ENCODE measurements around the gene IRX5. TPM values are rescaled to one million over a fixed set of nuclear protein-coding genes. Genes with fewer than 3 reads are reported as not detected.

Gene IRX5
- polyA plus RNA-seq, 3 donors, result 0.15 TPM; not detected in 2

GRCh38 chr16:54938212-54939028, 7.8 kb downstream of the IRX5 start:
- H3K4me1 Mint-ChIP-seq, result peaks cover 32% of the 10 kb centered on the region
- TF ChIP-seq, protein P1, sequence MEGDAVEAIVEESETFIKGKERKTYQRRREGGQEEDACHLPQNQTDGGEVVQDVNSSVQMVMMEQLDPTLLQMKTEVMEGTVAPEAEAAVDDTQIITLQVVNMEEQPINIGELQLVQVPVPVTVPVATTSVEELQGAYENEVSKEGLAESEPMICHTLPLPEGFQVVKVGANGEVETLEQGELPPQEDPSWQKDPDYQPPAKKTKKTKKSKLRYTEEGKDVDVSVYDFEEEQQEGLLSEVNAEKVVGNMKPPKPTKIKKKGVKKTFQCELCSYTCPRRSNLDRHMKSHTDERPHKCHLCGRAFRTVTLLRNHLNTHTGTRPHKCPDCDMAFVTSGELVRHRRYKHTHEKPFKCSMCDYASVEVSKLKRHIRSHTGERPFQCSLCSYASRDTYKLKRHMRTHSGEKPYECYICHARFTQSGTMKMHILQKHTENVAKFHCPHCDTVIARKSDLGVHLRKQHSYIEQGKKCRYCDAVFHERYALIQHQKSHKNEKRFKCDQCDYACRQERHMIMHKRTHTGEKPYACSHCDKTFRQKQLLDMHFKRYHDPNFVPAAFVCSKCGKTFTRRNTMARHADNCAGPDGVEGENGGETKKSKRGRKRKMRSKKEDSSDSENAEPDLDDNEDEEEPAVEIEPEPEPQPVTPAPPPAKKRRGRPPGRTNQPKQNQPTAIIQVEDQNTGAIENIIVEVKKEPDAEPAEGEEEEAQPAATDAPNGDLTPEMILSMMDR (IDR thresholded peaks at IDR 0.05), result no peak
- intact Hi-C loops (cut with micrococcal nuclease), result loop anchor here in 1 of 2 donors (10.0 kb wide), 1 partner anchor 1234 kb away; the partner anchor contains the start of genes FTO and RPGRIP1L
- Histone ChIP-seq H3K9me3 (replicated peaks in 1 of 2; ENCODE audit: control insufficient read depth in 1 of 2, insufficient read depth in 1 of 2, low read length in 2 of 2) (peaks cover 3 to 74% of the 10 kb centered on the region in 2 donors), H3K4me1 (ENCODE audit: control insufficient read depth in 1 of 2, insufficient read depth in 2 of 2, low read length in 2 of 2) (peaks cover 20 to 29% of the 10 kb centered on the region in 2 donors), H2AFZ (ENCODE audit: insufficient read depth, low read depth, low read length, poor library complexity, severe bottlenecking) (no peak overlapping the region), H4K20me1 (ENCODE audit: insufficient read depth, low read length) (no peaks in the 10 kb centered on the region), H3K79me2 (ENCODE audit: insufficient read depth, low read length) (no peaks in the 10 kb centered on the region), H3K27ac (ENCODE audit: low read depth in 1 of 2, low read length in 2 of 2) (no peak overlapping the region), H3K36me3 (replicated peaks in 1 of 2; ENCODE audit: control insufficient read depth in 1 of 2, insufficient read depth in 2 of 2, low read length in 2 of 2) (no peaks in the 10 kb centered on the region), H3K4me3 (replicated peaks in 1 of 3; ENCODE audit: low read depth in 2 of 3, low read length in 3 of 3) (peak overlapping the region in 1 of 3 experiments; percentile 20), H3K27me3 (ENCODE audit: control insufficient read depth in 2 of 2, insufficient read depth in 2 of 2, low read length in 2 of 2) (peaks cover 89 to 98% of the 10 kb centered on the region in 2 donors), H3K9ac (ENCODE audit: insufficient read depth, low read length, poor library complexity, severe bottlenecking) (no peak overlapping the region), H3K4me2 (replicated peaks; ENCODE audit: extremely low read depth, low read length, poor library complexity, severe bottlenecking) (peak overlapping the region; percentile 20)
- H3K36me3 Mint-ChIP-seq, result peaks cover 5 to 13% of the 10 kb centered on the region in 2 donors
- 6% methylated on average over 55 of the region's 59 CpGs for WGBS (ENCODE audit: insufficient coverage)
- peaks cover 95 to 99% (median 98%) of the 10 kb centered on the region in 3 donors for H3K27me3 Mint-ChIP-seq (ENCODE audit: low read depth in 3 of 3)
- peaks cover 0 to 42% (median 10%) of the 10 kb centered on the region in 7 donors for H3K9me3 Mint-ChIP-seq
- H3K4me3 Mint-ChIP-seq, result peak overlapping the region in 1 of 2 donors; percentile 88
- H3K27ac Mint-ChIP-seq, result peak overlapping the region in 1 of 7 donors; percentile 56
- no peak for DNase-seq

DNA sequence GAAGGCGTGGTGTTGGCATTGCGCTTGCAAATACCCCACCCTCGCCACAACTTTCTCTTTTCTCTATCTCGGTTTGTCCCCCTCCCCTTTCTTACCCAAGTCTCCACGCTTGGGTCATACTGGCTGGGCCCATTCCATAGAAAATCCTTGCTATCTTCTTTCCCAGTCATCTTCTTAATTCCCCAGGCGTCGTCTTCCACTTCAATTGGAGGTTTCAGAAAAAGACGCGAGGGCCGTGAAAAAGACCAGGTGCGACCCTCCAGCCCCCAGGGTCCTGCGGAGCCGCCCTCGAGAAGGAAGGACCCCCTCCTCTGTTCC, 8.3 kb downstream of the IRX5 start:
- Histone ChIP-seq H3K4me3 (replicated peaks in 1 of 3; ENCODE audit: low read depth in 2 of 3, low read length in 3 of 3) (no peak overlapping the region), H3K4me2 (replicated peaks; ENCODE audit: extremely low read depth, low read length, poor library complexity, severe bottlenecking) (no peak overlapping the region), H3K4me1 (ENCODE audit: control insufficient read depth in 1 of 2, insufficient read depth in 2 of 2, low read length in 2 of 2) (peaks cover 20 to 29% of the 10 kb centered on the region in 2 donors), H3K27me3 (ENCODE audit: control insufficient read depth in 2 of 2, insufficient read depth in 2 of 2, low read length in 2 of 2) (peaks cover 91 to 92% of the 10 kb centered on the region in 2 donors), H3K9me3 (replicated peaks in 1 of 2; ENCODE audit: control insufficient read depth in 1 of 2, insufficient read depth in 1 of 2, low read length in 2 of 2) (peaks cover 0 to 74% of the 10 kb centered on the region in 2 donors), H3K79me2 (ENCODE audit: insufficient read depth, low read length) (no peaks in the 10 kb centered on the region), H4K20me1 (ENCODE audit: insufficient read depth, low read length) (no peaks in the 10 kb centered on the region), H2AFZ (ENCODE audit: insufficient read depth, low read depth, low read length, poor library complexity, severe bottlenecking) (no peak overlapping the region), H3K9ac (ENCODE audit: insufficient read depth, low read length, poor library complexity, severe bottlenecking) (no peak overlapping the region), H3K27ac (ENCODE audit: low read depth in 1 of 2, low read length in 2 of 2) (no peak overlapping the region), H3K36me3 (replicated peaks in 1 of 2; ENCODE audit: control insufficient read depth in 1 of 2, insufficient read depth in 2 of 2, low read length in 2 of 2) (no peaks in the 10 kb centered on the region)
- intact Hi-C loops (cut with micrococcal nuclease), result loop anchor here in 1 of 2 donors (10.0 kb wide), 1 partner anchor 1234 kb away; the partner anchor contains the start of genes FTO and RPGRIP1L
- DNase-seq, result no peak
- Mint-ChIP-seq H3K4me3 (peak overlapping the region in 1 of 2 donors; percentile 78), H3K36me3 (peaks cover 3 to 13% of the 10 kb centered on the region in 2 donors), H3K9me3 (peaks cover 0 to 40% (median 9%) of the 10 kb centered on the region in 7 donors), H3K27me3 (ENCODE audit: low read depth in 3 of 3) (peaks cover 96 to 100% (median 98%) of the 10 kb centered on the region in 3 donors), H3K4me1 (peaks cover 30% of the 10 kb centered on the region), H3K27ac (no peak overlapping the region)
- 17% methylated on average over 8 of the region's 14 CpGs for WGBS (ENCODE audit: insufficient coverage)
- TF ChIP-seq, protein P1 (IDR thresholded peaks at IDR 0.05), result no peak
